ENCODE measurements around the gene DLX3. TPM values are rescaled to one million over a fixed set of nuclear protein-coding genes. Genes with fewer than 3 reads are reported as not detected.

Gene DLX3
- total and polyA plus RNA-seq, 2 of the 8 experiments (the other 6 are each of a cell fraction or from before 2014, with no cell fraction given): 0.15 to 0.20 TPM

DNA sequence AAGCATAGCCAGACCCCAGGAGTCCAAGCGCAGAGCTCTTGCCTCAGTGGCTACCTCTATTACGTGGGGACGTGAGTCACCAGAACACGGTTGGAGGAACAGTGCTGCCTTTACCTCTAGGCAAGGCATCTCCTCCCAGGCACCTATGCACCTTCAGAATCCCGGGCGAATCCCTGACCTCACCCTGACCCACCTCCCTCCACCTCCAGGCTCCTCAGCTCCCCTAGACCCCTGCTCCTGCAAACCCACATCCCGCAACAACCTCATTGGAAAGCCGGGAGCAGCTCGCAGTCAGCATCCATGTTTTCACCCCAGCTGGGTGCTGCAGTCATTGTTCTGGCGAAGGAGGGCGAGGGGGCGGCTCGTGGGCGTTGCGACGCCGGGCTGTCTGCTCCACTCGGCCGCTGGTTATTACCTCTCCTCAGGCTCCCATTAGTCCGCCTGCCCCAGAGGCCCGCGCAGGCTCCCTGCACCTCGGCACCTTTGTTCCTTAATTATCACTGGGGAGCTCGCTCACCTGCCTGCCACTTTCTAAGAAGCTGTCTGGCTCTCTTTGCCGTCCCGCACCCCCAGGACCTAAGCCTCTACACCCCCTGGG is 50.7 kb downstream of the DLX3 start:
- Histone ChIP-seq H2BK20ac (ENCODE audit: low read length) (no peak overlapping the region), H3K4ac (replicated peaks; ENCODE audit: insufficient read length, low read depth, low read length) (no peak overlapping the region), H3K4me1 (replicated peaks in 1 of 4; ENCODE audit: control insufficient read depth in 3 of 4, insufficient read depth in 4 of 4, low read length in 3 of 4) (peaks cover 0 to 6% (median 3%) of the 10 kb centered on the region in 4 experiments; a peak in 3 of 7 replicates), H3K23ac (ENCODE audit: insufficient read length) (no peak overlapping the region), H3K14ac (ENCODE audit: insufficient read length) (no peak overlapping the region), H2AFZ (ENCODE audit: low read length) (0 out of 2 replicates have a peak overlapping the region, but pooled peaks have one; percentile 76), H3K18ac (ENCODE audit: extremely low read depth, low read length) (peak overlapping the region; percentile 68), H3K36me3 (ENCODE audit: control insufficient read depth in 2 of 4, insufficient read depth in 4 of 4, low read length in 3 of 4) (no peaks in the 10 kb centered on the region), H4K5ac (ENCODE audit: insufficient read length, low read depth, low read length) (no peak overlapping the region), H2AK5ac (ENCODE audit: low read depth, low read length) (no peak overlapping the region), H3K4me2 (ENCODE audit: insufficient read depth in 1 of 2, low read depth in 2 of 2, low read length in 2 of 2) (no peak overlapping the region; a peak in 1 of 4 replicates), H2BK15ac (ENCODE audit: low read length) (no peak overlapping the region), H3K9ac (replicated peaks in 1 of 4; ENCODE audit: extremely low read depth in 1 of 4, low read depth in 3 of 4, low read length in 3 of 4) (no peak overlapping the region), H4K20me1 (replicated peaks in 1 of 2; ENCODE audit: control insufficient read depth in 1 of 2, insufficient read depth in 2 of 2, low read length in 2 of 2) (no peaks in the 10 kb centered on the region), H3K79me2 (ENCODE audit: control insufficient read depth in 1 of 2, insufficient read depth in 2 of 2, low read length in 2 of 2) (no peaks in the 10 kb centered on the region), H2BK12ac (ENCODE audit: low read depth, low read length) (peak overlapping the region; percentile 68; the same call in 1 of the 2 replicates), H4K8ac (ENCODE audit: extremely low read depth, insufficient read depth, low read length) (no peak overlapping the region), H3K27me3 (replicated peaks in 1 of 4; ENCODE audit: control insufficient read depth in 3 of 4, extremely low read depth in 1 of 4, insufficient read depth in 3 of 4, low read length in 3 of 4) (peaks cover 0 to 8% (median 0%) of the 10 kb centered on the region in 4 experiments; a peak in 2 of 7 replicates), H3K27ac (ENCODE audit: low read depth, low read length) (no peak overlapping the region), H3K9me3 (ENCODE audit: insufficient read depth in 2 of 2, low read depth in 1 of 2, low read length in 1 of 2) (no peaks in the 10 kb centered on the region), H3K56ac (replicated peaks; ENCODE audit: insufficient read length, low read depth, low read length) (no peak overlapping the region), H3K4me3 (ENCODE audit: extremely low read depth in 1 of 4, insufficient read depth in 2 of 4, low read depth in 3 of 4, low read length in 4 of 4) (peak overlapping the region in 2 of 4 experiments; percentile 8 to 10; a peak in 2 of 8 replicates), H2BK5ac (ENCODE audit: low read depth, low read length) (no peak overlapping the region), H2BK120ac (replicated peaks; ENCODE audit: low read depth, low read length) (no peak overlapping the region), H3K23me2 (ENCODE audit: low read depth, low read length) (0 out of 2 replicates have a peak, but pooled peaks cover 2% of the 10 kb centered on the region), H4K91ac (replicated peaks; ENCODE audit: insufficient read length, low read length) (peak overlapping the region; percentile 47), H3K79me1 (ENCODE audit: low read depth, low read length) (no peaks in the 10 kb centered on the region)
- CTCF ChIA-PET (ENCODE audit: partially characterized antibody): interaction anchor here (0.7 to 9.2 kb wide), 13 partner anchors 9 to 84 kb away, joined by 3 to 98 read pairs (median 4); partner anchors contain the start of gene DLX3
- DNase-seq (ENCODE audit: low read depth in 1 of 2, low spot score in 2 of 2) (no peak), FAIRE-seq (no peak)
- TF ChIP-seq ASH2L (IDR thresholded peaks at IDR 0.05; ENCODE audit: low read length) (no peak), RAD21 (IDR thresholded peaks at IDR 0.05 in 1 of 2, conservative IDR thresholded peaks at IDR 0.05 in 1 of 2; ENCODE audit: low read depth in 2 of 2, low read length in 2 of 2) (no peak), EGR1 (IDR thresholded peaks at IDR 0.05; ENCODE audit: borderline replicate concordance, low read depth, low read length) (peak; percentile 86; the same call in 1 of the 2 replicates)
- TF ChIP-seq, protein P1, sequence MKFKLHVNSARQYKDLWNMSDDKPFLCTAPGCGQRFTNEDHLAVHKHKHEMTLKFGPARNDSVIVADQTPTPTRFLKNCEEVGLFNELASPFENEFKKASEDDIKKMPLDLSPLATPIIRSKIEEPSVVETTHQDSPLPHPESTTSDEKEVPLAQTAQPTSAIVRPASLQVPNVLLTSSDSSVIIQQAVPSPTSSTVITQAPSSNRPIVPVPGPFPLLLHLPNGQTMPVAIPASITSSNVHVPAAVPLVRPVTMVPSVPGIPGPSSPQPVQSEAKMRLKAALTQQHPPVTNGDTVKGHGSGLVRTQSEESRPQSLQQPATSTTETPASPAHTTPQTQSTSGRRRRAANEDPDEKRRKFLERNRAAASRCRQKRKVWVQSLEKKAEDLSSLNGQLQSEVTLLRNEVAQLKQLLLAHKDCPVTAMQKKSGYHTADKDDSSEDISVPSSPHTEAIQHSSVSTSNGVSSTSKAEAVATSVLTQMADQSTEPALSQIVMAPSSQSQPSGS (IDR thresholded peaks at IDR 0.05; ENCODE audit: low read length): no peak
- POLR2A ChIA-PET (ENCODE audit: partially characterized antibody): interaction anchor here (1.2 kb wide), 1 partner anchor 32 kb away, joined by 3 read pairs; no protein-coding TSS in a partner anchor
- WGBS, 2 experiments (ENCODE audit: extremely low coverage in 1 of 2, insufficient coverage in 1 of 2, insufficient read length in 1 of 2, insufficient replicate concordance in 2 of 2, low coverage in 1 of 2, low lambda C conversion rate in 2 of 2, missing lambda C conversion rate in 1 of 2): 69% methylated on average over 23 of the region's 26 CpGs; no CpG with 5 or more reads in 1 of the 2 experiments
